MG63 (cell line): ENCODE measurements around the gene GOLT1A. TPM values are rescaled to one million over a fixed set of nuclear protein-coding genes. Genes with fewer than 3 reads are reported as not detected.

Source experiments
- DNase-seq: peaks from one replicate; pipeline ENCODE4 v3.0.0-alpha.2; 2020
- H3K27me3 ChIP-seq: fragments of 250-450 bp; sonication (Bioruptor Pico); 2 replicates; pipeline ENCODE4 v1.5.1; 2020; ENCODE audit warnings: mild to moderate bottlenecking, moderate library complexity
- H3K36me3 ChIP-seq: fragments of 250-450 bp; sonication (Bioruptor Pico); 2 replicates; pipeline ENCODE4 v1.5.1; 2020; ENCODE audit warnings: mild to moderate bottlenecking, moderate library complexity
- H3K4me3 ChIP-seq: fragments of 250-450 bp; sonication (Bioruptor Pico); 2 replicates; pipeline ENCODE4 v1.5.1; 2020; ENCODE audit warnings: mild to moderate bottlenecking, moderate library complexity
- H3K9me3 ChIP-seq: fragments of 250-450 bp; sonication (Bioruptor Pico); 2 replicates; pipeline ENCODE4 v1.5.1; 2020; ENCODE audit warnings: mild to moderate bottlenecking, moderate library complexity
- total RNA-seq: library from RNA; depleted of rRNA; stranded (reverse); fragments of >200 nt; shearing (Covaris generic); gene quantifications from 2 replicates; pipeline ENCODE4 v1.2.3, GENCODE V29; 2014; ENCODE audit warnings: low replicate concordance

GOLT1A gene
- total RNA-seq, 1 experiment from 2014 or later: not detected

DNA sequence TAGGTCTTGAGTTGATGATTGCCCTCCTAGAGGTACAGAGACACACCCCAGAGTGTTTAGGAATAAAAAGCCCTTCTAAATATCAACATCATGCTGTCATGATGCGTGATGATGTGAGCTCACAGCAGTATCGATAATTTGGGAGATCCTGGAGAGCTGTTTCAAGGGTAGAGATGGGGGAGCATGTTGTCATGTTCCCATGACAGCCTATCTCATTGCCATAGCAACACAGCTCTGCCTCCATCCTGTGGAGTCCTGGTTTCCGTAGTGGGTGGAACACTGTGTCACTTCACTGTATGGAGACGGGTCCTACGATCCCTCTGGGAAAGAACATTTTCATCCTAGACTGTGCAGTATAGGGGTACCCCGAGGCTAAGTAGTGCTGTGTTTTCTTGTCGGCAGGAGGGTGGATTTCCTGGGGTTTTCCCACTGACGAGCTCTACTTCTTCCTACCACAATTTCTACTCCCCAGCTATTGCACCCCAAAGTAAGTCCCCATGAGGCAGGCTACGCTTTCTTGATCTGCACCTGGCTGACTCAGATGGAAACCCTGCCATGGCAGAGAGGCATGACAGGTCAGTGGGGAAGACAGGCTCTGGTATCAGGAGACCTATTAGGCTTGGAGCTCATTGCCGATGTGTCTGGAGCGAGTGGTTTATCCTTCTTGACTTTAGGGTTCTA, 24.7 kb downstream of the GOLT1A start:
- Histone ChIP-seq H3K9me3 (no peaks in the 10 kb centered on the region), H3K27me3 (peaks cover 36% of the 10 kb centered on the region), H3K36me3 (no peaks in the 10 kb centered on the region), H3K4me3 (no peak overlapping the region)
- no peak for DNase-seq

DNA sequence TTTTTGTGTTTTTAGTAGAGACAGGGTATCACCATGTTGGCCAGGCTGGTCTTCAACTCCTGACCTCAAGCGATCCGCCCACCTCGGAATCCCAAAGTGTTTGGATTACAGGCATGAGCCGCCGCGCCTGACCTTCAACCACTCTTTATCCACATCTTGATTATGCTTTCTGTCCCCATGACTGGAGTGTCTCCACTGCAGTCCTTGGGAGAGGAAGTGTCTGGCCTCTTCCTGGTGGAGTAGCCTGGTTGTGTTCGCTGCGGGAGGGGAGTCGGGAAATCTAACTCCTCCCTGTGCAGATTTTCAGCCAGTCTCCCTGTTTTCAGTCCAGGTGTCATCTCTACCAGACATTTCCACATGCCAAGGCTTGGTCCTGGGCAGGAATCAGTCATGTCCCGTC, 27.2 kb downstream of the GOLT1A start:
- Histone ChIP-seq H3K4me3 (no peak overlapping the region), H3K36me3 (no peaks in the 10 kb centered on the region), H3K27me3 (peaks cover 32% of the 10 kb centered on the region), H3K9me3 (no peaks in the 10 kb centered on the region)
- no peak for DNase-seq

DNA sequence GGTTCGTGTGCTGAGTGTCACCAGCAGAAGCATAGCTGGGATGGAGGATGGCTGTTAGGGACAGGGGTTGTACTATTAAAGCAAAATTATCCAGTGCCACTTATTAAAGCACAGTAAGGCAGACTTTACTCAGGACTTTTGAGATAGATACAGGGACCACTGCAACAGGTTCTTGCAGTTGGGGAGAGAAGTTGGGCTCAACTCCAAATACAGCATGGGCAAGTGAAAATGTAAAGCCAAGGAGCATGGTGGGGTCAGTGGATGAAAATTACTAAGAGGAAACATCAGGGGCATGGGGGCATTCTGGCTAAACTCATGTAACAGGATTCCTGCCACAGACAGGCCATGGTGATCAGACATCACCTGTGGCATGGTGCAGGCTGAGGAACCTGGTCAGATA, 32.7 kb downstream of the GOLT1A start:
- Histone ChIP-seq H3K36me3 (no peaks in the 10 kb centered on the region), H3K27me3 (peaks cover 16% of the 10 kb centered on the region)
- DNase-seq: no peak

DNA sequence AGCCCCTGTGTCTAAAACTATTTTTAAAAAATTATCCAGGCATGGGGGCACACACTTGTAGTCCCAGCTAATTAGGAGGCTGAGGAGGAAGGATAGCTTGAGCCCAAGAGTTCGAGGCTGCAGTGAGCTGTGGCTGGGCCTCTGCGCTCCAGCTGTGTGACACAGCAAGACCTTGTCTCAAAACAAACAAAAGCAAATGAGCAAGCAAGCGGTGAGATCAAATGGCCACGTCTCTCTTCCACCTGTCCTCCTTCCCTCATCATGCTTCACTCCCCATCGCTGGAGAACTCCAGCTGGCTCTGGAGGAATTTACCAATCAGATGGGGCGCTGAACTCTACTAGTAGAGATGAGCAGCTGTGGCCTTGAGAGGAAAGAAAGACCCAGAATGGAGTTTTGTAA, 33.7 kb downstream of the GOLT1A start:
- Histone ChIP-seq H3K36me3 (no peaks in the 10 kb centered on the region), H3K9me3 (no peaks in the 10 kb centered on the region), H3K4me3 (no peak overlapping the region), H3K27me3 (peaks cover 13% of the 10 kb centered on the region)
- DNase-seq: no peak

More for the DNA sequence above, 32.7 kb downstream of the GOLT1A start:
- no peak overlapping the region for H3K4me3 ChIP-seq
- no peaks in the 10 kb centered on the region for H3K9me3 ChIP-seq

DNA sequence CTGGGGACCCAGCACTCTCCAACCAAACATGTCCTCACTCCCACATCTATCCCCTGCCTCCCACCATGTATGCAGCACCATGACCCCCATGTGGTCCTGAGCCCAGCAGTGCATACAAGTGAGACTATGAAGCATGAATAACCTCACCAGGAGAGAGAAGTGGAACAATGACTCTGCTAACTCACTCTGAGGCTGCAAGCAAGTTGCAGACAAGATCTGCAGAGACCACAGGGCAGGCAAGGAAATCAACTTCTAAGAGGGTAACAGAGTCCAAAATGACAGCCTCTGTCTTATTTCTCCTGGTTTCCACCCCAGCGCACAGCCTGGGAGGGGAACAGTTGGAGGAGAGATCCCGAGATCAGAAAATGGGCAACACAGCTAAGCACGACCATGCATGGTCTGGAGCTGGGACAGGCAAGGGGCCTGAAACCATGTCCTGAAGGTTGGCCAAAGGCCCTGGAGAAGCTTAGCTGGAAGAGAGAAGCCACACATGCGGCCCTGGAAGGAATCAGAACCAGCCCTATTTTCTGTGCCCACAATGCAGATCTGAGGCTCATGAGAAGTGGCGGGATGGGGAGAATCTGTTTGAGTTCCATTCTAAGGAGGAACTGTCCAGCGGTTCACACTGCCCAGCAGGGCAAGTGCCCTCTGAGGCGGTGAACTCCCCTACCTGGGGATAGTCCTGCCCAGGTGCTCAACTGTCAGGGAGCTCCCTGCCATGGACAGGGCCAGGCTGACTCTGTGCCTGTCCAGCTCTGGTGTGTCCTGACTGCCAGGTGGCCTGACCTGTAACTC, 35.1 kb downstream of the GOLT1A start:
- Histone ChIP-seq H3K27me3 (peaks cover 13% of the 10 kb centered on the region), H3K36me3 (no peaks in the 10 kb centered on the region), H3K9me3 (no peaks in the 10 kb centered on the region), H3K4me3 (no peak overlapping the region)
- DNase-seq: no peak

DNA sequence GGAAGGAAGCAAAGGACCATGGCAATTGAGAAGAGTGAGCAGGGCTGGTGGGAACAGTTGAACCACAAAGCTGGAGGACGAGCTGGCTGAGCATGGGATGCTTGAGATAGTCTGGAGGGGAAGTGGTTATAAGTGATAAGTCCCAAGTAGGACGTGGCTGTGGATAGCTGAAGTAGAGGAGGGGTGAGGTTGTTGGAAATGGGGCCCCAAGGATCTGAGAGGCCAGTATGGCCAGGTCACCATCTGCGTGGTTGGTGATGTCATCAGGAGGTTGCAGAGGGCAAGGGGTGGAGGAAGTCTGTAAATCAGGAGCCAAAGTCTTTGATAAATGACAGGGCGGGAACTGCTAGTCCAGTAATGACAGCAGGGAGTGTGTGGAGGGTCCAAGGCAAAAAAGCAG, 36.7 kb downstream of the GOLT1A start:
- no peak for DNase-seq
- Histone ChIP-seq H3K9me3 (no peaks in the 10 kb centered on the region), H3K27me3 (peaks cover 13% of the 10 kb centered on the region), H3K4me3 (no peak overlapping the region), H3K36me3 (no peaks in the 10 kb centered on the region)

DNA sequence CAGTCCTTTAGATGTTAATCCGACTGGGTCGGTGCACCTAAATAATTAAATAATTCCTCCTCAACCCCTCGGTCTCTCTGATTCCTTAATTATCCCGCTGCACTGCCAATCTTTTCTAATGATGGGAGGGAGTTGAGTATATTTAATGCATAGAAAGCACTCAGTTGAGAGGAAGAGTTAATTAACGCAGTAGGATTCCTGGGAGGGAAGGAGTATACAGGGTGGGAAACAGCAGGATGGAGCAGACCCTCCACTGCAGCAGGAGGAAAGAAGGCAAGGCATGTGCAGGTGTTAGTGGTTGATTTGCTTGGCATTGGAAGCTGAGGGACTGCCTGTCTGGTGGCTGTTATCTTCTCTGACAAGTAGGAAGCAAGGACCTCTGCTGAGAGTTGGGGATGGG, 37.7 kb downstream of the GOLT1A start:
- Histone ChIP-seq H3K9me3 (peaks cover 5% of the 10 kb centered on the region), H3K4me3 (no peak overlapping the region), H3K36me3 (no peaks in the 10 kb centered on the region), H3K27me3 (peaks cover 13% of the 10 kb centered on the region)
- DNase-seq: no peak

DNA sequence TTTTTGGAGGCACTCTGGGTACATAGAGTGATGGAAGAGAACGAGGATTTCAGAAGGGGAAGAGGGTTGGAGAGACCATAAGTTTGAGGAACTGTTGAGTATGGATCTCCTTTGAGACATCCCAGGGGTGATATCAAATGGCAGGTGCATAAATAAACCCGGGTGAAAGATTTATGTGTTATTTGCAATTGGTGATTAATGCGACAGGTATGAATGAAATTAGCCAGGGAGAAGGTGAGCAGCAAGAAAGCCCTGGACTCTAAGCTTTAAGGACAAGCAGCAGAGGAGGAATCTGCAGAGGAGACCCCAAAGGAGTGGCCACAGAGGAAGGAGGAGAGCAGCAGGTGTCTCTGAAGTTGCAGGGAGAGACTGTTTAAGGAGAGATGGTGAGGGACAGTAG, 38.8 kb downstream of the GOLT1A start:
- Histone ChIP-seq H3K9me3 (peaks cover 14% of the 10 kb centered on the region), H3K36me3 (no peaks in the 10 kb centered on the region), H3K4me3 (no peak overlapping the region), H3K27me3 (peaks cover 13% of the 10 kb centered on the region)
- no peak for DNase-seq

DNA sequence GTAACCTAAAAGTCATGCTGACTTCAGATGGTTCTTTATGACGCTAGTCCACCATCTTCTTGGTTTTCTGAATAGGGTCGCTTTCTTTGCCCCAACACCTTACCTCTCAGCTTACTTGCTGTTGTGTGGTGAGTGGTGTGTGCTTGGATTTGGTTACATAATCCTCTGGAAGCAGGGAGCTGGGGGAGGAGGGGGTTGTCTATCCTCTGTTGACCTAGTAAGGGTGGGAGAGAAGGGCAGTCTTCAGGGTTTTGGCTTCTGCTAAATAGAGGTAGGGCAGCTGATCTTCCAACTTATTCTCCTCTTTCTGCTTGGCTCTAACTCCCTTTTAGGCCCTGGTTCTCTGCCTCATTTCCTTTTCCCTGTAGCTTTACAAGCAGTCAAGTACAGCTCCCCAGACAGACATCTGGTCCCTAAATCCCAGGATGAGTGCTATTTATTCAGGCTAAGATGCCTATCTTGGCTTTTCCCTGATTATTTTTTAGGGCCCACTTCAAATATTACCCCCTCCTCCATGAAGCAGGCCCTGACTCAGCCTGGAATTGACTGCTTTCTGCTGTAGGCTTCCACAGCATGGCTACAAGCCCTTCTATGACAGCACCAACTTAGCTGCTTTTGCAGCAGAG, 41.3 kb downstream of the GOLT1A start:
- H3K9me3 ChIP-seq: peaks cover 32% of the 10 kb centered on the region
- H3K36me3 ChIP-seq: no peaks in the 10 kb centered on the region
- no peak overlapping the region for H3K4me3 ChIP-seq
- H3K27me3 ChIP-seq: peaks cover 6% of the 10 kb centered on the region
- no peak for DNase-seq

DNA sequence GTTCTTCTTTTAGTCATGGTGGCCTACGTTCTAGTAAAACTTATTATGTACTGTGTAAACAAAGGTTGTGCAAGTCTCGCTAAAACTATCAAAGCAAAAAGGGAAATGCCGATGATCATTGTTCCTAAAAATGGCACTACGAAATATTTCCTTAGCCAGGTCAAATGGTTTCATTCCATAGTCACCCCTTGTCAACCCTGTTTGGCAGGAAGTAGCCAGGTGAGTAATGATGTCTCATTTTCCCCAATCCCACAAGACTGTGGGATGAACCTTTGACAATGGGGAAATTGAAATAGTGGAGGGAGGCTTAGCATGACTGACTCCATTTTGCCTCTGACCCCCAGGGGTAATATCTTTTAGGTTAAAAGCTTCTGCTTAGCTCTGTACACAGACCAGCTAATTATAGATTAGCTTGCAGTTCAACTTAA, 42.0 kb downstream of the GOLT1A start:
- peaks cover 6% of the 10 kb centered on the region for H3K27me3 ChIP-seq

DNA sequence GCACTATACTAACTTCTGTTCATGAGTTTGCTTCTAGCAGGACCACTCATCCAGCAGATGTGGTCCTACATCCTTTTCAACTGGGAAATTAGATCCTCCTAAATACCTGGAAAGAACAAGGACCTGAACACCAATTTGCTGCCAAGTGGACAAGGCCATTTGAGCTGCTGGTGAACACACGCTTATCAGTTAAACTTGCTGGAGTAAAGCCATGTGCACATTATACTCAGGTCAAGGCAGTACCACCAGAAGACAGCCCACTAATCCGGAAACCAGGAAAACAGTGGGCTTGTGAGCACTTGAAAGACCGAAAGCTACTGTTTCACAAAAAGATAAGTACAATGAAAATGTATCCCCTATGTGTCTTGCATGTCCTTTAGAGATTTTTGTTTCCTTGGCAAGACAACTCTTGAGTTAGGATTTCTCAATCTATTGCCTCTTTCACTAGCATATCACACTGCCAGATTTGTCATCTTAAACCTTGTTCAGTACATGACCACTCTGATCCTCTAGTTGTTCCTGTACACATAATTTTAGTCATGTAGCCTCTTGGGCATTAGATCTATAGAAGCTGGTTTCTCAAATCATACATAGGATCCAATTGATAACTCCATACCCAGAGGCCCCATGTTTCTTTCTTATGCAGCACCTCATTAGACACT, 43.2 kb downstream of the GOLT1A start:
- Histone ChIP-seq H3K9me3 (peaks cover 39% of the 10 kb centered on the region), H3K27me3 (no peaks in the 10 kb centered on the region; the same call in 1 of the 2 replicates), H3K36me3 (no peaks in the 10 kb centered on the region), H3K4me3 (no peak overlapping the region)
- no peak for DNase-seq

More for the DNA sequence above, 42.0 kb downstream of the GOLT1A start:
- H3K36me3 ChIP-seq: no peaks in the 10 kb centered on the region
- no peak overlapping the region for H3K4me3 ChIP-seq
- peaks cover 39% of the 10 kb centered on the region for H3K9me3 ChIP-seq
- peak; percentile 14 for DNase-seq

DNA sequence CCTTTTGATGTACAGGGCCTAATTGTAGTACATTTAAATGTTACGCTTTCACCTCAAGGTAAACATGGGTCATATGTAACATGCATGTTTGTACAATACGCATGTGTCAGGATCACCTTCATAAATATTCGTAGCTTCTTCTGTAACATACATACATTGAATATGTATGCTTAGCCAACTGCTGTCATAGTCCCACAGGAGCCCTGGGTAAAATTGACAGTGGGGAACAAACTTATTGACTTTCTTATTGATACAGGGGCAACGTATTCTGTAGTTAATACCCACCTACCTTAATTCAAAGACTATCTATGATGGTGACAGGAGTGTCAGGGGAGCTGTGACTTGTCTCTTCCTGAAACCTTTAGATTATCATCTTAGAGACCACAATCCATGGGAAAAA, 43.9 kb downstream of the GOLT1A start:
- Histone ChIP-seq H3K4me3 (no peak overlapping the region), H3K9me3 (peaks cover 39% of the 10 kb centered on the region), H3K36me3 (no peaks in the 10 kb centered on the region), H3K27me3 (no peaks in the 10 kb centered on the region)
- no peak for DNase-seq

DNA sequence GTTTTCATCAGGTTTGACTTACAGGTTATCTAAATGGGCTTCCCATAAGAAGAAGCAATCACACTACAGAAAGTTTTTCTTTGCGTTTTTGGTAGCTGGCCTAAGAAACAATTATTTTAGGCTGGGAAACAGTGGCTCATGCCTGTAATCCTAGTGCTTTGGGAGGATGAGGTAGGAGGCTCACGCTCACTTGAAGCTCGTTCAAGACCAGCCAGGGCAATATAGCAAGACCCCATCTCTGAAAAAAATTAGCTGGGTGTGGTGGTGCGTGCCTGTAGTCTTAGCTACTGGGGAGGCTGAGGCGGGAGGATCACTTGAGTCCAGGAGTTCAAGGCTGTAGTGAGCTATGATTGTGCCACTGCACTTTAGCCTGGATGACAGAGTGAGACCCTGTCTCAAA, 46.1 kb downstream of the GOLT1A start:
- peaks cover 39% of the 10 kb centered on the region for H3K9me3 ChIP-seq
- H3K36me3 ChIP-seq: no peaks in the 10 kb centered on the region
- no peaks in the 10 kb centered on the region for H3K27me3 ChIP-seq
- H3K4me3 ChIP-seq: no peak overlapping the region
- DNase-seq: no peak

DNA sequence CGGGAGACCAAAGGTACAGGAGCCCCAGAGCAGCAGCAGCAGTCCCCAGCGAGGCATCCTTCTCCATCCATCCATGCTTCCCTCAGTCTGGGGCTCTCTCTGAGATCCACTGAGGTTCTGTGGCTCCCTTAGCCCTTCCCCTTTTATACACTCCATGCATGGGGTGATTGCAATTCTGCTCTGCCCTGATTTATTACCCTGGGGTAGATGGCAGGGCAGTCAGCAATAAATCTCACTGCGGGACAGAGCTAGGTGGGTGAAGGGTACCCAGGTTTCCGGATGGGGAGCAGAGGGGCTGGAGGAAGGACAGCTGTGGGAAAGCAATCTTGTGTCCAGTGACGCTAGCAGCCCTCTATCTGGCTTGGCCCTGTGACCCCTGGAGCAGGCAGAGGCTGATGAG, 47.6 kb downstream of the GOLT1A start, which contains the start of gene REN:
TSS of gene REN (minus strand) at position 119 of the 400 bp plus-strand sequence. CDS start at position 75, 44 bp downstream.
- Histone ChIP-seq H3K36me3 (no peaks in the 10 kb centered on the region), H3K27me3 (no peaks in the 10 kb centered on the region), H3K4me3 (no peak within 1 kb of the TSS), H3K9me3 (peaks cover 35% of the 10 kb centered on the region)
- no peak for DNase-seq

DNA sequence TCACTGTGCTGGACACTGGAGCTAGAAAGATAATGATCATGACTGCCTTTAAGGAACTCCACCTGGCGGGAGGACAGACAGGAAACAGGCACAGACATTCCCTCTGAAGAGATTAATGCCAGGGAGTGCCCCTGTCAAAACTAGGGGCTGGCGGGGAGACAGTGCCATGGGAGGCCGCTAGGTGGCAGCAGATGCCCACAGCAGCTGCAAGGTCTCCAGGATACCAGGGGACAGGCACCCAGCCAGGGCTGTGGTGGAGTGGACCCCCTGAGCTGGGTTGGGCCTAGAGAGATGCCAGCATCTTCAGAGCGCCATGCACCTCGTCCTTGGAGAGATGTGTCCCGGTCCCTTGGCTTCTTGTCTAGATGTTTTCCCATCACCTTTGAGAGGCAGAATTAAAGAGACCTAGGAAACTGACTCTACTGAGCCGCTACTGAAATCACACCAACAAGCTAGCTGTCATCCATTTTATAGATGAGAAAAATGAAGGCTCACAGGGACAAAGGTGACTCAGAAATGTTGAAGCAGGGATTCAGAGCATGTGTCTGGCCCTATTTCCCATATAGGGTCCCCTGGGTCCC, 51.2 kb downstream of the GOLT1A start:
- H3K4me3 ChIP-seq: no peak overlapping the region
- H3K36me3 ChIP-seq: no peaks in the 10 kb centered on the region
- H3K27me3 ChIP-seq: no peaks in the 10 kb centered on the region
- H3K9me3 ChIP-seq: peaks cover 8% of the 10 kb centered on the region; the same call in 1 of the 2 replicates
- DNase-seq: peak; percentile 72

DNA sequence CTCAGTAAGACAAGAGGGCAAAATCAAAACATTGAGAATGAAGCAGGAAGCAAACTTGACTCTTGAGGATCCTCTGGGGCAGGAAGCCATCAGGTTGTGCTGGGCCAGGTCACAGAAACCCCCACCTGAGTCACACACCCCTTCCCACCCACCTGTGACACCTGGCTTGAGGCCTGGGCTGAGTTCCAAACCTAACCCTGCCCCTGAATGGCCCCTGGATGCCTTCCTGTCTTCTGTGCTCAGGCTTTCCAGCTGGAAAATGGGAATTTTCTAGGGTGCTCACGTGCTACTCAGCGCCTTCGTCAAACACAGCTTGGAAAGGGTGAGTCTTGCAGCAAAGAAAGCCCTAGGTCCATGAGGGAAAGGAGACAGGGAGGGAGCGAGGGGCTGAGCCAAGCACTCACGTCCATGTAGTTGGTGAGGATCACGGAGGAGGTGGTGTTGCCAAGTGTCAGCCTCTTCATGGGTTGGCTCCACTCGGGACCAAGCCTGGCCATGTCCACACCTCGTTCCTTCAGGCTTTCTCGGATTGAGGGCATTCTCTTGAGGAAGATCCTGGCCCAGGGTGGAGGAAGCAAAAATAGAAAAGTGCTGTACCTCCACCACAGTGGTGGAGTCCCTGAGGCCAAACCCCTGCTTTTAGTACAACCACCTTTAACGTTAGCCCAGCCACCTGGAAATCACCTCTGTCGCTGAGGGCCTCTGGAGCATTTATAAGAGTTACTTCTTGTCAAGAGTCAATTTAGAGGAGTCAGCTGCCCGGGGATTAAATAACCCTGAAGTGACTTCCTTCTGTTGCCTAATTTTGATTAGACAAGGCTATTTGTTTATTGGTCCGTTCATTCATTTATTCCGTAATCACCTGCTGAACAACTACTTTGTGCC, 51.9 kb downstream of the GOLT1A start:
- Histone ChIP-seq H3K27me3 (no peaks in the 10 kb centered on the region), H3K36me3 (no peaks in the 10 kb centered on the region), H3K4me3 (no peak overlapping the region), H3K9me3 (peaks cover under 1% of the 10 kb centered on the region; the same call in 1 of the 2 replicates)
- DNase-seq: no peak
